Measurements from ENCODE around the gene CNR2.
"Not testable (repeated sequence)": the region's sequence is repeated elsewhere in the genome, so short reads cannot be mapped to it uniquely, and the experiment has no call there.

The CNR2 gene

DNA sequence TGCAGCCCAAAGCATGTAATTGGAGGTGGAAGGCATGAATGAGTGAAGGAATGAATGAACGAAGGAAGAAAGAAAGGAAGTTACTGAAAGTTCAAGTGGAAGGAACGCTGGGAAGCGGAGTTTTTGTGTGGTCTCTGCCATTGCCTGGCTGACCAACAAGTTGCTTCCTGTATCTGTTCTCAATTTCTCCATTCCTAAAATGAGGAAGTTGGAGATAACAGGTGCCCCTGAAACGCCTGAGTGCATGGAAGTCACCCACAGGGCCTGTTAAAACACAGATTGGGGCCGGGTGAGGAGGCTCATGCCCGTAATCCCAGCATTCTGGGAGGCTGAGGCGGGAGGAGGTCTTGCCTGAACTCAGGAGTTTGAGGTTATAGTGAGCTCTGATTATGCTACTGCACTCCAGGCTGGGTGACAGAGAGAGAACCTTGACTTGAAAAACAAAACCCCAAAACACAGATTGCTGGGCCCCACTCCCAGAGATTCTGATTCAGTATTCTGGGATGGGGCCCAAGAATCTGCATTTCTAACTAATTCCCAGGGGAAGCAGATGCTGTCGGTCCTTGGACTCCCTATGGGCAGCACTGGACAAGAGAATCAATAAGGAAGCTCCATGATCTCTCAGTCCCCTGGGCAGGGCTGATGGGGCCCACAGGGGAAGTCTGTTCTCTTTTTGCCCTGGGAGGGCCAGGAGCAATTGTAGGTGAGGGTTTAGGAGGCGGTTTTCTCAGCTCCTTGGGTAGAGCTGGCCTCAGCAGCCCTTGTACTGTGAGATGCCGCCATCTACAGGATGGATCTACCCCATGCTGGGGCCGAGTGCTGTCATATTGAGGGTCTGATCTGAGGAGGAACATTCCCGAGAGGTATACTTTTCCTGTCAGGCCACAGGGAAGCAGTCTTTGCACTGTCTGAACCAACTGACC is 3.3 kb upstream of the CNR2 start:
- DNase-seq, result peak; percentile 31

GRCh38 chr1:23915466-23915865 is 2.3 kb upstream of the CNR2 start:
- DNase-seq, result no peak

DNA sequence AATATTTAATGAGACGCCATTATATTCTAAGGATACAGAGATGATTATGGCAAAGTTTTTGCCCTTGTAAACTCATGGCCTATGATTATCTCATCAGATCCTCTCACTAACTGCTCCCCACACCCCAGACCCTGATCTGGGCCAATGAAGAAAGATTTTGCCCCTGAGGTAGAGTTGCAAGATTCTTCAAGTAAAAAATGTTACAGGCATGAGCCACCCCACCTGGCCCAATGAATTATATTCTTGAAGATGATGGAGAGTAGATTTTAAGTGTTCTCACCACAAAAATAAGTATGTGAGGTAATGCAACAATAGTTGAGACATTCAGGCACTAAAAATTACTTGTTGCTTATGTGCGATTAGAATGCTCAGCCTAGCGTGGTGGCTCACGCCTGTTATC is 1.8 kb upstream of the CNR2 start:
- DNase-seq, result no peak

DNA sequence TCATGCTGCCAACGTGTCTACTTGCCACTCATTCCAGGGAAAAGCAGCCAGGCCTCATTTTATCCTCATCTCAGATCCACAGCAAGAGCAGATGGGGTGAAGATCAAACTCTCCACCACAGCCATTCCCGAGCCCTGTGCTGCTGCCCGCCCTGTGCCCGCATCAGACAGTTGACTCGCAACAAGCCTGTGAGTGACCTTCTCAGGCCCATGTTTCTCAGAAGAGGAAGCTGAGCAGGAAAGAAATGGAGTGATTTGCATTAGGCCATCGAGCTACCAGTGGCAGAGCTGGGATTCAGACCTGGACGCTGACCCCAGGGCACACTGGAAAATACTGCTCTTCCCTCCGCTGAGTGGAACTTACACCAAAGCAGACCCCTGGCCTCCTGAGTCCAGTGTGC is 1.2 kb downstream of the CNR2 start:
- no peak for DNase-seq

DNA sequence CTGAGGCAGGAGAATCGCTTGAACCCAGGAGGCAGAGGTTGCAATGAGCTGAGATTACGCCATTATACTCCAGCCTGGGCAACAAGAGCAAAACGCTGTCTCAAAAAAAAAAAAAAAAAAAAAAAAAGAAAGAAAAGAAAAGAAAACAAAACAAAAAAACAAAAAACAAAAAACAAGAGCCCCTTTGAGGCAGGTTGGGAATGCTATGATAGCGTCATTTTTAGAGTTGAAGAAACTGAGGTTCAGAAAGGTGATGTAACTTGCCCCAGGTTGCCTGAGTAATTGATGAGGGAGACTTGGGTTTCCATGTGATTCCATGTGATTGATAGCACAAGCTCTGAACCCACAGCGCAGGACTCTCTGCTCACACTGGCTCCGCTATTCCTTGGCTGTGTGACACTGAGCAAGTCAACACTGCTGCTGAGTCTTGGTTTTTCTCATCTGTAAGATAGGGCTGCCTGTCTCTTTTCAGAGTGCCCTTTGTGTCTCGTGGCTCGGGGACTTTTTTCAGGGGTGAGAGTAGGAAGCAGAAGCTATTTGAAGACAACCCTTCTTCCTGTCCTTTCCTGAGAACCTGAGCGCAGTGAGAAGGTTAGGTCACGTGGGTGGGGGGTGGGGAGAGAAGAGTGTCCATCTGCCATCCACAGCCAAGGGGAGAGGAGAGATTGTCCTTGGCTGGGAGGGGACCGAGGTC is 2.5 kb downstream of the CNR2 start:
- DNase-seq, result no peak

DNA sequence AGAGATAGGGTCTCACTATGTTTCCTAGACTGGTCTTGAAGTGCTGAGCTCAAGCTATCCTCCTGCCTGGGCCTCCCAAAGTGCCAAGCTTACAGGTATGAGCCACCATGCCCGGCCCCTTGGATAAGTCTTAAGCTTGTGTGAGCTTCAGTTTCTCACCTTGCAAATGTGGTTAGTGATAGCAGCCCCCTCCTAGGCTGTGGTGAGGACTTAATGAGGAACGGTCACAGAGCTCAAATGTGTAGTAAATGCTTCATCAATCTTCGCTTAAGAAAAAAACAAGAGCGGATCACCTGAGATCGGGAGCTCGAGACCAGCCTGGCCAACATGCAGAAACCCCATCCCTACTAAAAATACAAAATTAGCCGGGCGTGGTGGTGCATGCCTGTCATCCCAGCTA is 3.0 kb downstream of the CNR2 start:
- DNase-seq, result no peak

DNA sequence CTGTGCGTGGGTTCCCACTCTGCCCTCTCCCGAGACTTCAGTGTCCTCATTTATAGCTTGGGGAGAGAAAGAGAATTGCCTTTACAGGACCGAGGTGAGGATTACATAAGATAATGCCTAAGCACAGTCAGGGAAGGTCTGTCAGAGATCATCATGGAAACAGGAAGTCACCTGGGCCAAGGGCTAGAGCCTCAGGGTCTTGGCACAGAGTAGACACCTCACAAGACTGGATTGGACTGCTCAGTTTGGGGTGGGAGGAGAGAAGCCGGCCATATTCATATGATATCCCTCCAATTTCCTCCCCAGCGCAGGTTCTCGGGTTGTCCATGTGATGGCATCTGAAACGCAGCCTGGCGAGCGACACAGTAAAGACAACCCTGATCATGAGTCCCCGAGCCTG is 3.8 kb downstream of the CNR2 start:
- DNase-seq, result no peak

DNA sequence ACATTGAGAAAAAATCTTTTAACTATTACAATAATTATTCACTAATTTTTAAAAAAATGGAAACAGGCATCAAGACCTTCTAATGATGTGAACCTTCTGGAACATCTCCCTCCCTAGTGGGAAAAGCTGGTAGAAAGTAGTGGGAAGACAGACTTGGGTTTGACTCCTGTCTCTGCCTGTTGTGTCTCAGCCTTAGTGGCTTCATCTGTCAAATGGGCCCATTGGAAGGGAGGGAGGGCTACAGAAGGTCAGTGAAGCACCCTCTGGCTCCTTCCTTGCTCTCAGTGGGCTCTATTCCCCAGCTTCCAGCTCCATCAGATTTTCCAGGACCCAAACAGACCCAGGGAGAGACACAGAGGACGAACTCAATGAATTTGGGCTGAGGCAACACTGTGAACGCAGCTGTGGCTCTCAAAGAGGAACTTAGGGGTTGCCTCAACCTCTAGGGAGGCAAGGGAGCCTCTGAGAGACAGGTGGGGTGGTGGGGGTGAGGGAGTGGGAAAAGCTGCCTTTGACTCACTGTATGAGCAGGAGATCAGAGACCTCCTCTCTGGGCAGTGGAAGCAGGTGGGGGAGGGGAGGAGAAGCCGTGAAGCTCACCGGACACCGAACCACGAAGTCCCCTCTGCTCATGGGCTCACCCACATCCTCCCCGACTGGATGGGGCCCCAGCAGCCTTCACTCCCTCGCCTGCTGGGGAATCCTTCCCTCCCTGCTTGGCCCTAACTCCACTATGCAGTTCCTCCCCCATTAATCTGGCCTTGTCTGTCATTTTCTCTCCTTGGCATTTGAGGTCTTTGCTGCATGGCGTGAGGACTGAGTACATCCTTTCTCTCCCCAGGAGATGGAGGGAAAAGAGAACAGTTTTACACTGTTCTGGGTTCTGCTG is 4.5 kb downstream of the CNR2 start:
- no peak for DNase-seq

DNA sequence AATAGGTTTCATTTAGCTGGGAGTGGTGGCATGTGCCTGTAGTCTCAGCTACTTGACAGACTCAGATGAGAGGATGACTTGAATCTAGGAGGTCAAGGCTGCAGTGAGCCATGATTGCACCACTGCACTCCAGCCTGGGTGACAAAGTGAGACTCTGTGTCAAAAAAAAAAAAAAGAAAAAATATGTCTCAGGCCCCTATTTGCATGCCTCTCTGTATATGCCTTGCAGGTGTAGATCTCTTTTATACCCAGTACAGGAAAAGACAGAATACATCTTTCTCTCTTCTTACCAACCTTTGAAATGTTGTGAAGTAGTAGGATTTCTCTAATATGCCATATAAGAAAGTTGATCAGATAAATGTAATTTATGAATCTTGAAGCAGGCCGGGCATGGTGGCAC is 6.4 kb downstream of the CNR2 start:
- no peak for DNase-seq

DNA sequence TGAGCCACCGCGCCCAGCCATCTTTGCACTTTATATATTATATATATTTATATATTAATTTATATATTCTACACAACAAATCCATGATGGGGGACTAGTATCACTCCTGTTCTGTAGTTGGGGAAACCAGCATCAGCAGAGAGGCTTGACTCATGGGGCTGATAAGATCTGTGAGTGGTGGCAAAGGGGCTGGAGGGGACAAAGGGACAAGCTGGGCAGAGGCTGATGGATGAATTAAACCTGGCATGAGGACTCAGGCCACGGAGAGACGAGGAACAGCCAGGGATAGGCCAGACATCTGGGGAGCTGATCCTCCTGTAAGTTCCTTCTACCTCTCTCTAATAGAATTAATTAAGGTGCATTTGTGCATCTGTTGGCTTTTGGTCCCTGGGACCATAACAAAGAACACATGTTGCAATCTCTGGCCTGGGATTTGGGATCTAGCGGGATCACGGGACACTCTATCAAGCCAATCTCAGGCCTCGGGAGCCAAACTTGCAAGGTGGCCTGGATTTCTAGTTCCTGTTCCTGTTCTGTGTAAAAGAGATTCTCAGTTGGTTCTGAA is 7.6 kb downstream of the CNR2 start:
- no peak for DNase-seq

DNA sequence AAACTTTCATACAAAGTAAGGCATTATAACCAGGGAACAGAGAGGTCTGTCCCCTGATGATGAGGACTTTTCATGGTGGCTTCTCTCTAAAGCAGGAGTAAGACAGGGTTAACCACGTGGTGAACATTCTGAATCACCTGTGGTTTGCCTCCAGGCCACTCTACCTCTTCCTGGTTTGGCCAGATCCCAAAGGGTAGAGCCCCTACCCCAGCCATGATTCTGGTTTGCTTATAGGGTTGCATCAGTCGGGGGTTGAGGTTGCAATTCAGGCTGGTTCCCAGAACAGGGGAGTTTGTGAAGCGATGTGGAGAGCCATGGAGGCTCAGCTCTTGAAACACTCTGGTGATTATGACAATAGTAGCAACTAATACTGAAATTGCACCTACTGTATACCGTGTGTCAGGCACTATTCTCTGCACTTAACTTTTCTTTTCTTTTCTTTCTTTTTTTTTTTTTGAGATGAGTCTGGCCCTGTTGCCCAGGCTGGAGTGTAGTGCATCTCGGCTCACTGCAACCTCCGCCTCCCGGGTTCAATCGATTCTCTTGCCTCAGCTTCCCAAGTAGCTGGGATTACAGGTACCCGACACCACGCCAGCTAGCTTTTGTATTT is 8.3 kb downstream of the CNR2 start:
- no peak for DNase-seq

DNA sequence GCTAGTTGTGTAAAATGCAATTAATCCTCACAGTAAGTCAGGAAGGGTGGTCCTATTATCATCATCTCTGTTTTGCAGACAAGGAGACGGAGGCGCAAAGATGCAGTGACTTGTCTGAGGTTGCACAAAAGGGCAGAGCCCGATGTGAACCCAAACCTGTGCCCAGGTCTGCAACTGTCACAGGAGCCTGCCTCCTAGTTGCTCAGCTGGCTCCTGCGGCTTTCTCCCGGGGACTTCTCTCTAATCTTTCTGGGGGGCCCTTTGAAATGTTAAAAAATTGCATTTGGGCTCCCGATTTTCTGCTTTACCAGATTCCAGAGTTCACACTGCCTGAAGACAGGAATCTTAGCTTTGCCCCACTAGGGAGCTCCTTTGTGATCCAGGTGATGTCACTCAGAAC is 9.4 kb downstream of the CNR2 start:
- no peak for DNase-seq

- DNase-seq, result no peak
Observed at GRCh38 chr1:23902321-23903278, 10.6 kb downstream of the CNR2 start.

DNA sequence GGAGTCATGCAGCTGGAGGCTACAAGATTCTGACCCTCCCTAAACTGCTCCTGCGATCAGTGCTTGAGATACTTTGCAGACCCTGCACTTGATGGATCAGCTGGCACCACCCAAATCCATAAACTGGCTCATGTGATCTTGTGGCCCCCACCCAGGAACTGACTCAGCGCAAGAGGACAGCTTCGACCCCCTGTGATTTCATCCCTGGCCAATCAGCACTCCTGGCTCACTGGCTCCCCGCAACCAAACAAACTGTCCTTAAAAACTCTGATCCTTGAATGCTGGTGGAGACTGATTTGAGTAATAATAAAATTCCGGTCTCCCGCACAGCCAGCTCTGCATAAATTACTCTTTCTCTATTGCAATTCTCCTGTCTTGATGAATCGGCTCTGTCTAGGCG is 13.1 kb downstream of the CNR2 start:
- not testable (repeated sequence) for DNase-seq

- no peak for DNase-seq
Observed at GRCh38 chr1:23899070-23899469, 14.1 kb downstream of the CNR2 start.

GRCh38 chr1:23897083-23897482 is 16.1 kb downstream of the CNR2 start:
- no peak for DNase-seq

- DNase-seq, result no peak
Observed at GRCh38 chr1:23896491-23896890, 16.7 kb downstream of the CNR2 start.

GRCh38 chr1:23895993-23896392 is 17.2 kb downstream of the CNR2 start:
- DNase-seq, result no peak

DNA sequence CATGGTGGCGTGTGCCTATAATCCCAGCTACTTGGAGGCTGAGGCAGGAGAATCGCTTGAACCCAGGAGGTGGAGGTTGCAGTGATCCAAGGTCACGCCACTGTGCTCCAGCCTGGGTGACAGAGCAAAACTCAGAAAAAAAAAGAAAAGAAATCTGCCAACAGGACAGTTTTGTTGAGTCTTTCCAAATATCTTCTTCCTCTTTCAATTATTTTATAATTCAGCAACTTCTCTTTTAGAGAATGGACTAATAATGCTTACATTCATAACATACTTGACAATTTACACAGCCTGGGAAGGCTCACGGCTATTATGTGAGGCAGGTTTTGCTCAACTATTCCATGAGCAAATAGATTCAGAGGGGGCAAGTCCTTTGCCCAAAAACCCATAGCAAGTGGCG is 18.1 kb downstream of the CNR2 start:
- DNase-seq, result no peak

DNA sequence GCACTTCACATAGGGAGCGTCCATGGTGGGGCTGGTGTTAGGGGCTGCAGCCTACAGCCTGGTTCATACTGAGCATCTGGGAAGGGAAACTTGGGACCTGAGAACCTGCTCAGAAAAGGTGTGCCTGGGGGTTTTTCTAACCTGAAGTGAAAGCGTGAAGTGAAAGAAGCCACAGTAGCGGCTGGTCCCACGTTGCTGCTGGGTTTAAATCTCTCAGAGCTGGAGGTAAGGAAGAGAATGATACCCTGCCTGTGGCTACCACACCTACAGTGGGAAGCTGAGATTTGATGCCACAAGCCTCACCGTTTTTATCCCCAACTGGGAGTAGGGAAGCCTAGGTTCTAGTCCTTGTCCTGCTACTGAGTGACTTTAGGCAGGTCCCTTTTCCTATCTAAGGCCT is 24.1 kb downstream of the CNR2 start:
- DNase-seq, result no peak

DNA sequence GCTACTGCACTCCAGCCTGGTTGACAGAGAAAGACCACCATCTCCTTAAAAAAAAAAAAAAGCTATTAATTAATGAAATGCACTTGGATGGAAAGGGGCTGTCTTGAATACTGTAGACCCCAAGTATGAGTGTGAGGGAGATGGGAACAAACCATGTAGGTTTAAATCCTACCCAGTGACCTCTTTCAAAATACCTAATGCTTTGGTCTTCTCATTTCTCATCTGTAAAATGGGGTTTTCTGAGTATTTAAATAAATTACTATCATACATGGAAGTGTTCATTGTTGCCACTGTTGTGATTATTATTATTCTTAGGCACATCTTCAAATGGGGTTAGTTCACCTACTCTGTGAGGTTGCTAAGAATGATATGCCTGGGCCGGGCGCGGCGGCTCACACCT is 27.9 kb downstream of the CNR2 start:
- no peak for DNase-seq

Data from NCI-H524 treated with DMSO at 0.1 percent for 48 hours (cell line).